MM.1S (cell line): ENCODE results near the gene EVA1C.

Source experiments
- CTCF ChIP-seq: fragments of 300-600 bp; sonication (generic); IDR thresholded peaks from 2 replicates; pipeline ENCODE4 v1.5.1; 2016; ENCODE audit warnings: antibody characterized with exemption, low read length, mixed read lengths
- EZH2 ChIP-seq: fragments of 300-600 bp; sonication (generic); optimal IDR thresholded peaks from 2 replicates; pipeline ENCODE3; 2017; ENCODE audit warnings: low read depth, mild to moderate bottlenecking, antibody characterized with exemption, low read length, mixed read lengths
- EZH2phosphoT487 ChIP-seq: fragments of 300-600 bp; sonication (generic); IDR thresholded peaks from 2 replicates; pipeline ENCODE4 v1.6.1; 2018; ENCODE audit warnings: antibody characterized with exemption, low read length

GRCh38 chr21:32538147-32538792 lies 125.8 kb downstream of the EVA1C start:
- TF ChIP-seq CTCF (no peak), EZH2phosphoT487 (no peak), EZH2 (no peak)
